Fibroblast of skin of left biceps (primary cell): Measurements from ENCODE around the gene DDX1.
"Not testable (repeated sequence)": the region's sequence is repeated elsewhere in the genome, so short reads cannot be mapped to it uniquely, and the experiment has no call there.

ENCODE experiments used
- DNase-seq, 2 experiments: peaks; one replicate each; pipeline ENCODE4 v3.0.0-alpha.2; 2013; ENCODE audit warnings: low read depth in 2 of 2

DDX1 gene

DNA sequence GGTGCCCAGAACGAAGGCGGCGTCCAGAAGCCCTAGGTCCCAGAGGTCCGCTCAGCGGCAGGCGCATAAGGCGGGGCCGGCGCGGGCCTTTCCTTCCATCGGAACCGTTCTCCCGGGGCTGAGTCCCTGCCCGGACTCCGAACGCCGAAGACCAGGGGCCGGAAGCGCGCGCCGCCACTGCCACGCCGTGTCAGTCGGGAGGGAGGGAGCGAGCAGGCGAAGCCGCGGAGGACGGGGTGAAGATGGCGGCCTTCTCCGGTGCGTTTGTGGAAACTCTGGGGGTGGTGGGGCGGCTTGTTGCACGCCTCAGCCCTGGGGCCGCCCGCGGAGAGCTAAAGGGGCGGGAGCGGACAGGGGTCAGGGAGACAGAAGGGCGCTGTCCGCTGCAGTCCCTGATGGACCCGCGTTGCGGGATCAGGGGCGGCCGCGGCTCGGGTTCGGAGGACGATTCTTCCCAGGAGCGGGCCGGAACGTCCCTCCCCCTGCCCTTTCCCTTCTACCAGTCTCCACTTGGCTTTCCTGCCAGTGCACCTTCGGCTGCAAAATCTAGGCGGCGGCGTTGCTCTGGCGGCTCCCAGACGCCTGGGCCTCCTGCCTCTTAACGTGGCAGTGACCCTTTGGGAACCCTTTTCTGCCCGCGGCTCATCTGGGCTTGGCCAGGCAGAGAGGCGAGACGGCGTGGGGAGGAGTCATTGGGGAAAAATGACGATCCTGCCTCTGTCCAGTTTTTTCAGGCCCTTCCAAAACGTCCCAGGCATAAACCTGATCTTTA lies at the start of gene DDX1:
Gene DDX1, plus strand, starts transcription at position 177 of the 772 bp plus-strand sequence. Its CDS starts 66 bp downstream, at position 243.
- peak; percentile 59 to 65 for DNase-seq

- not testable (repeated sequence) for DNase-seq
These were observed 49.4 kb upstream of the DDX1 start for GRCh38 chr2:15542269-15542668.

DNA sequence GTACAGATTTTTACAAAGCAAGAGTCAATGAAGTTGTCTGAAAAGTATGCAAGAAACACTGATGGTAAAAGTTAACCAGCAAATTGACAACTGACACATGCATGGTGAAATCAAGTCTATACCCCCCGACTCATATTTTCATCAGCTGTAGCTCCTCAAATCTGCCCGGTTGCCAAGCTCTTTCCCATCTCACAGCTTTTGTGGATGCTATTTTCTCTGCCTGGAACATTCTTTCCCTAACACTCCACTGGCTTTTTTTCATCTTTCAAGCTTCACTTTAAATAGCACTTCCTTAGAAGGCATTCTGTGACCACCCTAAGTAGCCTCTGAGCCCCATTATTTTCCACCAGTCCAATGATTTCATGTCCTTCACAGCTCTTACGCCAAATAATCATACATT lies 48.6 kb upstream of the DDX1 start:
- DNase-seq: no peak

GRCh38 chr2:15543541-15543940 lies 48.1 kb upstream of the DDX1 start:
- no peak for DNase-seq

DNA sequence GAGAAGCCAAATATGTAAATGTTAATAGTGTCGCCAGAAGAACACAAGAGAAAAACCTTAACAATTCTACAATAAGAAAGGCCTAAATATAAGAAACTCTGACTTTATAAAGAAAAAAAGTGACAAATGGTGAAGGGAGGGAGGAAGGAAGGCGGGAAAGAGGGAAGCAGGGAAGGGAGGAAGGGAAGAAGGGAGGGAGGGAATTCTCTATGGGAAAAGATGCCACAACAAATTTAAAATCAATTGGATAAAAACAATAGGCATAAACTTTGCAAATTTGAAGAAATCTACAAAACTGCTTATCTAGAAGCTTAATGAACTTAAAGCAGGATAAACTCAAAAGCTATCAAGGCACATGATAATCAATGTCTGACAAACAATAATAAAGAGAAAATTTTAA lies 47.4 kb upstream of the DDX1 start:
- no peak for DNase-seq

DNA sequence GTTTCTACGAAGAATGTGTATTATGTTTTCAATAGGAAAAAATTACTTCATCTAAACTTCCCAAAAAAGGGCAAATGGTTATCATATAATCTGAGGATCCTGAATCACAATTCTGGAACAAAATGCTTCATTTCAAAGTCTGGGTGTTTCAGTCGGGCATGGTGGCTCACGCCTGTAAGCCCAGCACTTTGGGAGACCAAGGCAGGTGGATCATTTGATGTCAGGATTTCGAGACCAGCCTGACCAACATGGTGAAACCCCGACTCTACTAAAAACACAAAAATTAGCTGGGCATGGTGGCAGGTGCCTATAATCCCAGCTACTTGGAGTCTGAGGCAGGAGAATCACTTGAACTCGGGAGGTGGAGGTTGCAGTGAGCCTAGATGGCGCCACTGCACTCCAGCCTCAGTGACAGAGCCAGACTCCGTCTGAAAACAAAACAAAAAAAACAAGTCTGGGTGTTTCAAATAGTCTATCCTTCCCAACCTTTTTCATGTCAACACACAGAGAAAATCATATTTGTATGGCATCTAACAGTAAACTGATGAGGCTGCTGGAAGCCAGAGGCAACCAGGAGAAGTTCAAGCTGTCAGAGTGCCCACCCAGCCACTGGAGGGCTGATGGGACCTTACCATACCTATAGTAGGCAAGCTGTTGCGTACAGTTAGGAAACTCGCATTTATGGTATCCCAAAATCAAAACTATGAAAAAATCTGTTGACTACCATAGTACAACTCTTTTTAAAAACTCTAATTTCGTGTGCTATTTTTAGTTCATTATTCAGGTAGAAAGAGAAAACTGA lies 45.2 kb upstream of the DDX1 start:
- no peak for DNase-seq

DNA sequence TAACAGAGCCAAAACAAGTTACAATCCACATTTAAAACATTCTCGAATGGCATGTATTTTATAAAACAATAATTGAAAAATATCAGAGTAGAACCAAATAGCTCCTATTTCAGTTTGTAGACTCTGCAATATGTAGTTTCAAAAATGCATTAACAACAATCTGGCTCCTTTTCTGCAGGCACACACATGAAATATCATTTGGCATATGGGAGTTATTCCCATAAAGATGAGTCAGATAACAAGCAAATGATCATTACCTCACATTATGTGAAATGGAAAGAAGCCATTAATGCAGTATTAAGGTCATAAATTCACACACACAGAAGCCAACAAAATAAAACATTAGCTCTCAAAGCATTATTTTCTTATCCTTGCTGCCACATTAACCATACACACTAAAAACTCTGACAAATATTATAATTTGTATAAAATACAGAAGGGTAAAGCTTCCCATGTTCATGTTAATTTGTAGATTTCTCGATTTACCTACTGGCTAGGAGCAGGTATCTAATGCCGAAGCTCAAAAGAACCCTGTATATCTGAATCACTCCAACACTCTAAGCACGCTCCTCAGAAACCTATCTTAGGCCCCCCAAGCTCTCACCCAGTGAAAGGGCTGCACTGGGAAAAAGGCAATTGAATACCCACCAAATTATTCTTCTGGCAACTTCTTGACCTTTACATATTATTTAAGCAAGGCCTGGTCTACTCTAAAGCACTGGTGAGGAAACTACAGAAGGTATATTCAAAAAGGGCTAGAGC lies 44.4 kb upstream of the DDX1 start:
- DNase-seq: no peak

- DNase-seq: no peak
These were observed 42.7 kb upstream of the DDX1 start for GRCh38 chr2:15548974-15549373.

DNA sequence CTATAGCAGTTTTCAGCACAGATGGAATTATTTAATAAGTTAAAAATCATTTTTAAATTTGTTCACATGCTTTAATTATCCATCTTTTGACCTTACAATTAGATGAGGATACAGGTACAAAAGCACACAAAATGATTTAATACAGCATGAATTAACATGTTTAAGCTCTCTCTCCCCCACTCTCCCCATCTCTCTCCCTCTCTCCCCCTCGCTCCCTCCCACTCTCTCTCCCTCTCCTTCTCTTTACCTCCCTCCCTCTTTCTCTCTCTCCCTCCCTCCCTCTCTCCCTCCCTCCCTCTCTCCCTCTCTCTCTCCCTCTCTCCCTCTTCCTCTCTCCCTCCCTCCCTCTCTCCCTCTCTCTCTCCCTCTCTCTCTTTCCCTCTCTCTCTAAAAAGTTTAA lies 38.1 kb upstream of the DDX1 start:
- DNase-seq: no peak

DNA sequence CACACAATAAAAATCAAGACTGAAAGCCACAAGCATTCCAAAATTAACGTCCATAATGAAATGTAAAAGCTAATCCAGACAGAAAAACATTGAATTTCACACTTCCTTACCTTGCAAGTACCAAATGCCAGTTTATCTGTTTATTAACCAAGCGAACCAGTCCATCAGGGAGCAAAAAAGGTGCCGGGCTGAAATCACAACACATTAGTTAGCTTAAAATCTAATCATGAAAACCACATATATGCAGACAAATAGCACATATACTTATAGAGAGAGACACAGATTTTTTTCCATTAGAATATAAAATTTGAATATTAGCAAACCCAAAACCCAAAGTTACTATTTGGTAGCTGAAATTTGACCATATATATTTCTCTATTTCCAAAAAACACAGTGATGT lies 37.7 kb upstream of the DDX1 start:
- no peak for DNase-seq

- peak; percentile 21 for DNase-seq
These were observed 37.0 kb upstream of the DDX1 start for GRCh38 chr2:15554525-15555218.

DNA sequence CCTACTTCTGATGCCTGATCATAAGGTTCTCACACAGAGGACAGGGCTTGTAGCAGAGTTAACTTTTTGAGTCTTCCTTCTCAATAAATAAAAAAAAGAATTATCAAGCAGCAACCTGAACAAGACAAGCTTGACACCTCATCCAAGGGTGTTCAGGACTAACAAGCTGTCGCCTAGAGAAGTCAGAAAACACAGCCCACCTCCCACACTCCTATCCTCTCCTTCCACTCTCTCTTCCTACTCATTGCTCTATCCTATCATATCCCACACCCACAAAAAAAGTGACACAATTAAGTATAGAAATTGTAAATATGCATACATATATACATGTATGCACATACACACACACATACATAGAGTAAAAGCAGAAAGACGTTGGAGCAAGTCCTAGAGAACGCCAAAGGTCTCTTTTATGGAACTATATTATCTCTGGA lies 35.9 kb upstream of the DDX1 start:
- no peak for DNase-seq

- no peak for DNase-seq
These were observed 35.2 kb upstream of the DDX1 start for GRCh38 chr2:15556311-15556930.

DNA sequence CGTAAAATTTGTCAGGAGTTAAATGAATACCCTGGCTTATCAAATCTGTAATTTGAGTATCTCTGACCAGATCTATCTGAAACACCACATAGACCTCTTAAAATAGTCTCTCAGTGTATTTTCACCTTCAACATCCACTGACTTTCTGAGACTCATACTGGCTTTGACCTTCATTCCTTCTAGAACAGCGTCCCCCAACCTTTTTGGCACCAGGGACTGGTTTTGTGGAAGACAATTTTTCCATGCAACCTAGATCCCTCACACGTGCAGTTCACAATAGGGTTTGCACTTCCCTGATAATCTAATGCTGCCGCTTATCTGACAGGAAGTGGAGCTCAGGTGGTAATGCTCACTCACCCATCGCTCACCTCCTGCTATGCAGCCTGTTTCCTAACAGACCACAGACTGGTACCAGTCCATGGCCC lies 33.8 kb upstream of the DDX1 start:
- DNase-seq: no peak

DNA sequence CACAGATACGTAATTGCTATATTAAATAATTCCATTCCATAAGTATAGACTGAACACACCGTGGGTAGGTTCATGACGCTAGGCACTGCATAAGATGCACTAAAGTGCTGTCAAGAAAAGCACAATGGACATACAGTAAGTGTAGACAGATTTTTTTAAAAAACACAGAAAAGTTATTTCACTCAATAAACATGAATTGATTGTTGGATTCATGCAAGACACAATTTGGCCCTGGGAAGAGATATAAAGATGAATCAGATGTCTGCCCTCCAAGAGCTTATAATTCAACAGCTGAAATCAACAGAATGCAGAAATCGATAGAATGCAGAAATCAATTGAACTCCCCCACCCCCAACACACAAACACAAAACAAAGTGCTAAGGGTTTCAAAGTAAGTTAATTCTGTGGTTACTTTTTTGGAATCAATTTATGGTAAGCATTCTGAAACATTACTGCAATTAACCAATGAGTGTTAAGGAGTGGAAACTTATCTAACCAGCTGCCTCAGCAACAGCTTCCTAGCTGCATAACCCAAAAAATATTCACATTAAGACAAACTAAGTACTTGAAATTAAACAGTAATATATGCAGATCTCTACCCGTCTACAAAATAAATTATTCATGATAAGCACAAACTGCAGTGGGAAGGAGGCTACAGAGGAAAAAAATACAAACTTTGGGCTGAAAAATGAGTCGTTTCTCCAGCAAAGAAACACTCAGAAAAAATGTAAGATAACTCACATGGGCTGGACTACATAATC lies 32.1 kb upstream of the DDX1 start:
- DNase-seq: no peak

GRCh38 chr2:15560140-15560987 lies 31.3 kb upstream of the DDX1 start:
- DNase-seq: no peak

- peak; percentile 63 to 66 for DNase-seq
These were observed 30.6 kb upstream of the DDX1 start, which contains the start of gene NBAS for GRCh38 chr2:15560988-15561573. TSS of gene NBAS (minus strand) at chr2:15561334. CDS start at chr2:15561304, 30 bp downstream.

- DNase-seq: no peak
These were observed 29.9 kb upstream of the DDX1 start for GRCh38 chr2:15561574-15562344.
